Skeletal muscle satellite cell (primary cell): ENCODE data around the gene OR52N1. TPM values are rescaled to one million over a fixed set of nuclear protein-coding genes. Genes with fewer than 3 reads are reported as not detected.

Experiments used
- H3K27me3 ChIP-seq: 2 replicates; pipeline ENCODE4 v1.7.0; 2013; ENCODE audit warnings: low read length; ENCODE audit not compliant: control insufficient read depth, insufficient read depth
- H3K36me3 ChIP-seq: 2 replicates; pipeline ENCODE4 v1.7.0; 2013; ENCODE audit warnings: mild to moderate bottlenecking, control low read depth, low read length; ENCODE audit not compliant: insufficient read depth
- H3K4me1 ChIP-seq: 2 replicates; pipeline ENCODE4 v1.7.0; 2013; ENCODE audit warnings: low read length; ENCODE audit not compliant: control insufficient read depth, insufficient read depth
- H3K4me2 ChIP-seq: 2 replicates; pipeline ENCODE4 v1.7.0; 2013; ENCODE audit warnings: mild to moderate bottlenecking, low read length
- H3K4me3 ChIP-seq: 2 replicates; pipeline ENCODE4 v1.7.0; 2013; ENCODE audit warnings: low read length
- H3K9ac ChIP-seq: 2 replicates; pipeline ENCODE4 v1.7.0; 2013; ENCODE audit warnings: mild to moderate bottlenecking, low read depth, low read length, moderate library complexity
- H3K9me3 ChIP-seq: replicated peaks from 2 replicates; pipeline ENCODE4 v1.7.0; 2013; ENCODE audit warnings: mild to moderate bottlenecking, control low read depth, low read length
- total RNA-seq: library from RNA; depleted of rRNA; stranded (reverse); fragments of >200 nt; gene quantifications from 2 replicates; pipeline ENCODE4 v1.2.3, GENCODE V29; 2012; rRNA removed

The OR52N1 gene
- total RNA-seq, result not detected in 2 replicates

GRCh38 chr11:5791165-5791564 lies at the start of gene OR52N1:
Gene OR52N1, minus strand, starts transcription at chr11:5791265. Its CDS starts 2,449 bp downstream, at chr11:5788816.
- H3K4me2 ChIP-seq, result no peak within 1 kb of the TSS
- no peak within 1 kb of the TSS for H3K9ac ChIP-seq
- no peaks in the 10 kb centered on the region for H3K27me3 ChIP-seq
- no peak within 1 kb of the TSS for H3K4me3 ChIP-seq
- no peaks in the 10 kb centered on the region for H3K4me1 ChIP-seq
- H3K36me3 ChIP-seq, result no peaks in the 10 kb centered on the region
- H3K9me3 ChIP-seq, result no peaks in the 10 kb centered on the region

- Histone ChIP-seq H3K9me3 (no peaks in the 10 kb centered on the region), H3K4me3 (no peak overlapping the region), H3K4me2 (no peak overlapping the region), H3K36me3 (no peaks in the 10 kb centered on the region), H3K9ac (no peak overlapping the region), H3K27me3 (no peaks in the 10 kb centered on the region), H3K4me1 (no peaks in the 10 kb centered on the region)
These were observed 46.6 kb upstream of the OR52N1 start for GRCh38 chr11:5837695-5838094.

GRCh38 chr11:5833446-5833845 lies 42.4 kb upstream of the OR52N1 start:
- Histone ChIP-seq H3K4me3 (no peak overlapping the region), H3K27me3 (no peaks in the 10 kb centered on the region), H3K9me3 (no peaks in the 10 kb centered on the region), H3K4me1 (no peaks in the 10 kb centered on the region), H3K9ac (no peak overlapping the region), H3K36me3 (no peaks in the 10 kb centered on the region), H3K4me2 (no peak overlapping the region)

GRCh38 chr11:5831196-5831829 lies 40.2 kb upstream of the OR52N1 start:
- no peaks in the 10 kb centered on the region for H3K27me3 ChIP-seq
- H3K36me3 ChIP-seq, result no peaks in the 10 kb centered on the region
- H3K4me3 ChIP-seq, result no peak overlapping the region
- no peak overlapping the region for H3K4me2 ChIP-seq
- no peak overlapping the region for H3K9ac ChIP-seq
- H3K9me3 ChIP-seq, result no peaks in the 10 kb centered on the region
- H3K4me1 ChIP-seq, result no peaks in the 10 kb centered on the region

GRCh38 chr11:5818245-5818886 lies 27.3 kb upstream of the OR52N1 start:
- Histone ChIP-seq H3K9ac (no peak overlapping the region), H3K4me3 (no peak overlapping the region), H3K27me3 (no peaks in the 10 kb centered on the region), H3K4me1 (no peaks in the 10 kb centered on the region), H3K36me3 (no peaks in the 10 kb centered on the region), H3K9me3 (no peaks in the 10 kb centered on the region), H3K4me2 (no peak overlapping the region)

- Histone ChIP-seq H3K4me1 (no peaks in the 10 kb centered on the region), H3K4me2 (no peak overlapping the region), H3K27me3 (no peaks in the 10 kb centered on the region), H3K9ac (no peak overlapping the region), H3K4me3 (no peak overlapping the region), H3K36me3 (no peaks in the 10 kb centered on the region), H3K9me3 (no peaks in the 10 kb centered on the region)
These were observed 24.5 kb upstream of the OR52N1 start for GRCh38 chr11:5815534-5815933.

- Histone ChIP-seq H3K4me3 (no peak overlapping the region), H3K36me3 (no peaks in the 10 kb centered on the region)
These were observed 19.1 kb upstream of the OR52N1 start for GRCh38 chr11:5809905-5810795.

GRCh38 chr11:5809122-5809519 lies 18.1 kb upstream of the OR52N1 start:
- no peaks in the 10 kb centered on the region for H3K9me3 ChIP-seq
- H3K36me3 ChIP-seq, result no peaks in the 10 kb centered on the region
- H3K4me3 ChIP-seq, result peak overlapping the region; percentile 69
- peaks cover 3% of the 10 kb centered on the region for H3K4me1 ChIP-seq
- H3K9ac ChIP-seq, result peak overlapping the region; percentile 51
- H3K4me2 ChIP-seq, result peak overlapping the region; percentile 86
- H3K27me3 ChIP-seq, result peaks cover 9% of the 10 kb centered on the region

More at GRCh38 chr11:5809905-5810795, 19.1 kb upstream of the OR52N1 start:
- no peak overlapping the region for H3K9ac ChIP-seq
- H3K4me1 ChIP-seq, result peaks cover 3% of the 10 kb centered on the region
- peaks cover 9% of the 10 kb centered on the region for H3K27me3 ChIP-seq
- no peaks in the 10 kb centered on the region for H3K9me3 ChIP-seq
- H3K4me2 ChIP-seq, result no peak overlapping the region

- peak within 1 kb of the TSS; percentile 86 for H3K4me2 ChIP-seq
- H3K9me3 ChIP-seq, result no peaks in the 10 kb centered on the region
- H3K27me3 ChIP-seq, result peaks cover 9% of the 10 kb centered on the region
- H3K4me1 ChIP-seq, result peaks cover 3% of the 10 kb centered on the region
- H3K4me3 ChIP-seq, result peak within 1 kb of the TSS; percentile 69
- H3K36me3 ChIP-seq, result no peaks in the 10 kb centered on the region
- H3K9ac ChIP-seq, result peak within 1 kb of the TSS; percentile 51
These were observed 17.5 kb upstream of the OR52N1 start, which contains the start of gene OR52N2 for GRCh38 chr11:5808500-5809121. Gene OR52N2, plus strand, starts transcription at chr11:5808924. Its CDS starts 11,412 bp downstream, at chr11:5820336.

GRCh38 chr11:5807580-5807979 lies 16.5 kb upstream of the OR52N1 start:
- peaks cover 3% of the 10 kb centered on the region for H3K4me1 ChIP-seq
- H3K4me2 ChIP-seq, result no peak overlapping the region
- H3K4me3 ChIP-seq, result no peak overlapping the region
- H3K36me3 ChIP-seq, result no peaks in the 10 kb centered on the region
- no peak overlapping the region for H3K9ac ChIP-seq
- peaks cover 9% of the 10 kb centered on the region for H3K27me3 ChIP-seq
- no peaks in the 10 kb centered on the region for H3K9me3 ChIP-seq

GRCh38 chr11:5803982-5804381 lies 12.9 kb upstream of the OR52N1 start:
- no peak overlapping the region for H3K4me3 ChIP-seq
- peaks cover 14% of the 10 kb centered on the region for H3K27me3 ChIP-seq
- peaks cover 3% of the 10 kb centered on the region for H3K4me1 ChIP-seq
- no peak overlapping the region for H3K9ac ChIP-seq
- H3K9me3 ChIP-seq, result no peaks in the 10 kb centered on the region
- no peaks in the 10 kb centered on the region for H3K36me3 ChIP-seq
- no peak overlapping the region for H3K4me2 ChIP-seq
